AG10803 (cell line): Measurements from ENCODE around the gene CDC37.
A peak's percentile ranks its signal among the peaks of the same experiment; 100 is the strongest.

Experiments
- DNase-seq: peaks from one replicate; pipeline ENCODE4 v3.0.0; 2010; ENCODE audit warnings: low read depth
- H3K4me3 ChIP-seq: 2 replicates; pipeline ENCODE4 v1.5.1; 2011; ENCODE audit warnings: mild to moderate bottlenecking, low read length, control low read depth
- TF ChIP-seq, protein P1 (sequence below): conservative IDR thresholded peaks from 2 replicates; pipeline ENCODE4 v1.5.1; 2011; ENCODE audit warnings: mild to moderate bottlenecking, low read length, control low read depth, inconsistent platforms

The CDC37 gene

DNA sequence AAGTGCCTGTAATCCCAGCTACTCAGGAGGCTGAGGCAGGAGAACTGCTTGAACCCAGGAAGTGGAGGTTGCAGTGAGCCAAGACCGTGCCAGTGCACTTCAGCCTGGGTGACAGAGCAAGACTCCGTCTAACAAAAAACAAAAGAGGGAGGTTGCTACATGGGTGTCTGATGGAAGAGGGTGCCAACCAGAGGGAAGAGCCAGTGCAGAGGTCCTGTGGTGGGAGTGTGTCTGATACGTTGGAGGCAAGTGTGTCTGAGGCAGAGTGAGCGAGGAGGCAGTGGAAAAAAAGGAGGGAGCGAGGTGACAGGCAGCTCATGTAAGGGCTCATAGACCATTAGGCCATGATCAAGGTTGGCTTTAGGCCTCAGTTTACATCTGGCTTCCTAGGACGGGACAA is 23.8 kb upstream of the CDC37 start:
- DNase-seq: no peak
- H3K4me3 ChIP-seq: no peak overlapping the region
- TF ChIP-seq, protein P1, sequence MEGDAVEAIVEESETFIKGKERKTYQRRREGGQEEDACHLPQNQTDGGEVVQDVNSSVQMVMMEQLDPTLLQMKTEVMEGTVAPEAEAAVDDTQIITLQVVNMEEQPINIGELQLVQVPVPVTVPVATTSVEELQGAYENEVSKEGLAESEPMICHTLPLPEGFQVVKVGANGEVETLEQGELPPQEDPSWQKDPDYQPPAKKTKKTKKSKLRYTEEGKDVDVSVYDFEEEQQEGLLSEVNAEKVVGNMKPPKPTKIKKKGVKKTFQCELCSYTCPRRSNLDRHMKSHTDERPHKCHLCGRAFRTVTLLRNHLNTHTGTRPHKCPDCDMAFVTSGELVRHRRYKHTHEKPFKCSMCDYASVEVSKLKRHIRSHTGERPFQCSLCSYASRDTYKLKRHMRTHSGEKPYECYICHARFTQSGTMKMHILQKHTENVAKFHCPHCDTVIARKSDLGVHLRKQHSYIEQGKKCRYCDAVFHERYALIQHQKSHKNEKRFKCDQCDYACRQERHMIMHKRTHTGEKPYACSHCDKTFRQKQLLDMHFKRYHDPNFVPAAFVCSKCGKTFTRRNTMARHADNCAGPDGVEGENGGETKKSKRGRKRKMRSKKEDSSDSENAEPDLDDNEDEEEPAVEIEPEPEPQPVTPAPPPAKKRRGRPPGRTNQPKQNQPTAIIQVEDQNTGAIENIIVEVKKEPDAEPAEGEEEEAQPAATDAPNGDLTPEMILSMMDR: no peak

DNA sequence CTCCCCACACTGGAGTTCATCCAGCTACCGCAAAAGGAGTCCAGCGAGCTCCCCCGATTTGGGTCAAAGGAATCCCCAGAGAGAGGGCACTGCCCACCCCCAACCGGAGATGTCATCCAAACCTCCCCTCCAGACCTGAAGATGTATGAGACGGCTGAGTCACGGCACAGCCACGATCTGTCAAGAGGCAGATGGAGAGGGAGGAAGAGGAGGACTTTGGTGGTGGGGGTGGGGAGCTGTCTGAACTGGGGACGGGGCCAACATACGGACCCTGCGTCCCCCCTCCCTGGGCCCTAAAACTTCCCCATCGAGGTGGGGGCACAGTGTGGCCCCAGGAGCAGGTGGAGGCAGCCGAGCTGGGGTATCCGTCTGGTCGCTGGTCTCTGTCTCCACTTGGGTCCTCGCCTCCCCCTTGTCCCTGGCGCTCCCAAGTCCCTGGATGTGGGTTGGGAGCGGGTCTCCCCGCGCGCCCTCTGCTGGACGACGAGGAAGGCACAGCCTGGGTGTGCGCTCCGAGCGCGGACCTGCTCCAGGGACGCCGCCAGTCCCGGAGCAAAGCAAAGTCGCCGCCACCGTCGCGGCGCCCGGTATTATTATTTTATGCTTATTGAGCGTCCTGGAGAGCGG is 20.8 kb upstream of the CDC37 start:
- peak; percentile 63 for DNase-seq

DNA sequence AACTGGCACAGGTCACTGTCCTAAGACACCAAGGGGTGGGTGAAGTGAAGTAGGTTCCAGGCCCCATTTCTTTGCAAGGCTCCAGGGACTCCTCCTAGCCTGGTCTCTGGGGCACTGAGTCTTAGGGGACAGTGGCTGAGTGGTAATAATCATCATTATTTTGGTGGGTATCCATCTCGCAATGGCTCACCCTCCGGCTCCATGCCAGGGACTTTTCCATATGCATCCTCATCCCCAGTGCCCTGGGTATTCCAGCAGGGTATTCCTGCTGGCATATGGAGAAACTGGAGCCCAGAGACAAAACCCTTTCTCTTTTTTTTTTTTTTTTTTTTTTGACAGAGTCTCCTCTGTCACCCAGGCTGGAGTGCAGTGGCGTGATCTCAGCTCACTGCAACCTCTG is 19.5 kb upstream of the CDC37 start:
- TF ChIP-seq, protein P1: no peak
- DNase-seq: no peak
- H3K4me3 ChIP-seq: no peak overlapping the region

More for the DNA sequence above, 20.8 kb upstream of the CDC37 start:
- TF ChIP-seq, protein P1: peak; percentile 72
- peak overlapping the region; percentile 53 for H3K4me3 ChIP-seq

DNA sequence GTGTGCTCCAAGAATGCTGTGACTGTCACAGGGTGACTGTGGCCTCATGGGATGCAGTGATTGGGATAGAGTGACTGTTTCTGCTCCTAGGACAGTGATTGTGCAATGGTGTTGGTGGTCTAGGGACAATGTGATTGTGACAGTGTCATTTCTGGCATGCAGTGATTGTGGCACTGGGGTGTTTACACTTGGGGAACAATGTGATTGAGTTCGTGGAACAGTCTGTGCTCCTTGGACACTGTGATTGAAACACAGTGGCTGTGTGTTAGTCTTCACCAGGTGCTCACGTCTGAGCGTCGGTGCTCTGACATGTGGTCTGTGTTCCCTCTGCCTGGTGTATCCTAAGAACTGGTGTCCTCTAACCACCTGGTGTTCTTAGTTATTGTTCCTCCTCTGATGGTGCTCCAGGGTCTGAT is 18.7 kb upstream of the CDC37 start:
- TF ChIP-seq, protein P1: no peak
- no peak overlapping the region for H3K4me3 ChIP-seq
- DNase-seq: no peak

DNA sequence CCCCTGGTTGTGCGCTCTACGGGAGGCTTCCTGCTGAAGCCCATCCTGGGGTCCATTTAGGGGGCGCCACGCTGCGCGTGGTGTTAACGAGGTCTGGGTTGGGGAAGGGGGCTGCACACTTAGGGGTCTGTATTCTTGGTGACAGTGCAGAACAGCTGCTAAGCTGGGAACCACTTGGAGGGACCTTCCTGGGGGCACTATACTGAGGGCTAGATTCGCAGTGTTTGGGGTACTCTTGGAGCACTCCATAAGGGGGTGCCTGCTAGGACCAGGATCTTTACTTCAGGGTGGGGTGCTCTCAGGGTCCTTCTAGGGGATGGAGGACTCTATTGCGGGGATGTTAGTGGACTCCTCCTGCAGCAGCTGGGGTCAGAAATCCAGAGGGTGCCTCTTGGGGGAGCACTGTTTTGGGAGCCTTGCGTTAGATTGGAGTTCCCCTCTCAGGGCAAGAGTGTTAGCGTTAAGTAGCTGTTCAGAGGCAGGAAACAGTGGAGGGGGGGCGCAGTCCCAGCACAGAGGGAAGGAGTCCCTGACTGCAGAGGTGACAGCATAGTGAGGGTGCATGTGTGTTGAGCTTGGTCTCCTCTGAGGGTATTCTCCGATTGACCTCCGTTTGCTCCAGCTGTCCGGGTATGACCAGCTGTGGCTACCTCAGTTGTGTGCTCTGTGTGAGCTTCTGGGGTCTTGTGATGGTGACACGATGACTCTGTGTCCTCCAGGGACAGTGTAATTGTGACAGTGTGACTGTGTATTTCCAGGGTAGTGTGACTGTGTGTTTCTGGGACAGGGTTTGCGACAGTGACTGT is 18.1 kb upstream of the CDC37 start:
- H3K4me3 ChIP-seq: no peak overlapping the region
- DNase-seq: no peak
- TF ChIP-seq, protein P1: no peak

DNA sequence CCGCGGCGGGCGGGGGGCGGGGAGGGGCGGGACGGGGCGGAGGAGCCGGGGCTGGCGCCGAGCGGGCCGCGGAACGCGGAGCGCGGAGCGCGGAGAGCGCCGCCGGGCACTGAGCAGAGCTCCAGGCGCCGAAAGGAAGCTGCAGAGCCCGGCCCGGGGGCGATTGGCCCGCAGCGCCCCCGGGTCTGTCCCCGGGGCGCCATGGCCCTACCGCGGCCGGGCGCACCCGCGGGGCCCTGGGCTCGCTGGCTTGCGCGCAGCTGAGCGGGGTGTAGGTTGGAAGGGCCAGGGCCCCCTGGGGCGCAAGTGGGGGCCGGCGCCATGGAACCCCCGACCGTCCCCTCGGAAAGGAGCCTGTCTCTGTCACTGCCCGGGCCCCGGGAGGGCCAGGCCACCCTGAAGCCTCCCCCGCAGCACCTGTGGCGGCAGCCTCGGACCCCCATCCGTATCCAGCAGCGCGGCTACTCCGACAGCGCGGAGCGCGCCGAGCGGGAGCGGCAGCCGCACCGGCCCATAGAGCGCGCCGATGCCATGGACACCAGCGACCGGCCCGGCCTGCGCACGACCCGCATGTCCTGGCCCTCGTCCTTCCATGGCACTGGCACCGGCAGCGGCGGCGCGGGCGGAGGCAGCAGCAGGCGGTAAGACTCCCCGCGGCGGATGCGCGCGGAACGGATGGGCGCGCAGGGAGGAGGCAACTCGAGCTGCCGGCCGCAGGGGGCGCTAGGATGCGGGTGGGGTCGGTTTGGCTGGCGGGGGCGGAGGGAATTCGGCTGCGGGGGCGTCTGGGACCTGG is 17.3 kb upstream of the CDC37 start, which contains the start of gene PDE4A:
Gene PDE4A, plus strand, starts transcription at position 95 of the 796 bp plus-strand sequence. Its CDS starts 227 bp downstream, at position 322.
- TF ChIP-seq, protein P1: peak; percentile 22; the same call in 1 of the 2 replicates
- DNase-seq: no peak
- peak within 1 kb of the TSS; percentile 40 for H3K4me3 ChIP-seq
